ENCODE results near the gene CA9.
A peak's percentile ranks its signal among the peaks of the same experiment; 100 is the strongest.

CA9 gene

DNA sequence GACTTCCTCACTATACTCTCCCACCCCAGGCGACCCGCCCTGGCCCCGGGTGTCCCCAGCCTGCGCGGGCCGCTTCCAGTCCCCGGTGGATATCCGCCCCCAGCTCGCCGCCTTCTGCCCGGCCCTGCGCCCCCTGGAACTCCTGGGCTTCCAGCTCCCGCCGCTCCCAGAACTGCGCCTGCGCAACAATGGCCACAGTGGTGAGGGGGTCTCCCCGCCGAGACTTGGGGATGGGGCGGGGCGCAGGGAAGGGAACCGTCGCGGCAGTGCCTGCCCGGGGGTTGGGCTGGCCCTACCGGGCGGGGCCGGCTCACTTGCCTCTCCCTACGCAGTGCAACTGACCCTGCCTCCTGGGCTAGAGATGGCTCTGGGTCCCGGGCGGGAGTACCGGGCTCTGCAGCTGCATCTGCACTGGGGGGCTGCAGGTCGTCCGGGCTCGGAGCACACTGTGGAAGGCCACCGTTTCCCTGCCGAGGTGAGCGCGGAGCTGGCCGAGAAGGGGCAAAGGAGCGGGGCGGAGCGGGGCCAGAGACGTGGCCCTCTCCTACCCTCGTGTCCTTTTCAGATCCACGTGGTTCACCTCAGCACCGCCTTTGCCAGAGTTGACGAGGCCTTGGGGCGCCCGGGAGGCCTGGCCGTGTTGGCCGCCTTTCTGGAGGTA, 2.1 kb downstream of the CA9 start:
- DNase-seq, result peak; percentile 23

DNA sequence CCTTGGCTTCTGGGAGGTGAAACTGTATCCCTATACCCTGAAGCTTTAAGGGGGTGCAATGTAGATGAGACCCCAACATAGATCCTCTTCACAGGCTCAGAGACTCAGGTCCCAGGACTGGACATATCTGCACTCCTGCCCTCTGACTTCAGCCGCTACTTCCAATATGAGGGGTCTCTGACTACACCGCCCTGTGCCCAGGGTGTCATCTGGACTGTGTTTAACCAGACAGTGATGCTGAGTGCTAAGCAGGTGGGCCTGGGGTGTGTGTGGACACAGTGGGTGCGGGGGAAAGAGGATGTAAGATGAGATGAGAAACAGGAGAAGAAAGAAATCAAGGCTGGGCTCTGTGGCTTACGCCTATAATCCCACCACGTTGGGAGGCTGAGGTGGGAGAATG, 5.4 kb downstream of the CA9 start:
- DNase-seq, result no peak

DNA sequence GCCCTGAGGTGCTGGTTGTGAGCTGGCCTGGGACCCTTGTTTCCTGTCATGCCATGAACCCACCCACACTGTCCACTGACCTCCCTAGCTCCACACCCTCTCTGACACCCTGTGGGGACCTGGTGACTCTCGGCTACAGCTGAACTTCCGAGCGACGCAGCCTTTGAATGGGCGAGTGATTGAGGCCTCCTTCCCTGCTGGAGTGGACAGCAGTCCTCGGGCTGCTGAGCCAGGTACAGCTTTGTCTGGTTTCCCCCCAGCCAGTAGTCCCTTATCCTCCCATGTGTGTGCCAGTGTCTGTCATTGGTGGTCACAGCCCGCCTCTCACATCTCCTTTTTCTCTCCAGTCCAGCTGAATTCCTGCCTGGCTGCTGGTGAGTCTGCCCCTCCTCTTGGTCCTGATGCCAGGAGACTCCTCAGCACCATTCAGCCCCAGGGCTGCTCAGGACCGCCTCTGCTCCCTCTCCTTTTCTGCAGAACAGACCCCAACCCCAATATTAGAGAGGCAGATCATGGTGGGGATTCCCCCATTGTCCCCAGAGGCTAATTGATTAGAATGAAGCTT, 6.1 kb downstream of the CA9 start:
- no peak for DNase-seq

DNA sequence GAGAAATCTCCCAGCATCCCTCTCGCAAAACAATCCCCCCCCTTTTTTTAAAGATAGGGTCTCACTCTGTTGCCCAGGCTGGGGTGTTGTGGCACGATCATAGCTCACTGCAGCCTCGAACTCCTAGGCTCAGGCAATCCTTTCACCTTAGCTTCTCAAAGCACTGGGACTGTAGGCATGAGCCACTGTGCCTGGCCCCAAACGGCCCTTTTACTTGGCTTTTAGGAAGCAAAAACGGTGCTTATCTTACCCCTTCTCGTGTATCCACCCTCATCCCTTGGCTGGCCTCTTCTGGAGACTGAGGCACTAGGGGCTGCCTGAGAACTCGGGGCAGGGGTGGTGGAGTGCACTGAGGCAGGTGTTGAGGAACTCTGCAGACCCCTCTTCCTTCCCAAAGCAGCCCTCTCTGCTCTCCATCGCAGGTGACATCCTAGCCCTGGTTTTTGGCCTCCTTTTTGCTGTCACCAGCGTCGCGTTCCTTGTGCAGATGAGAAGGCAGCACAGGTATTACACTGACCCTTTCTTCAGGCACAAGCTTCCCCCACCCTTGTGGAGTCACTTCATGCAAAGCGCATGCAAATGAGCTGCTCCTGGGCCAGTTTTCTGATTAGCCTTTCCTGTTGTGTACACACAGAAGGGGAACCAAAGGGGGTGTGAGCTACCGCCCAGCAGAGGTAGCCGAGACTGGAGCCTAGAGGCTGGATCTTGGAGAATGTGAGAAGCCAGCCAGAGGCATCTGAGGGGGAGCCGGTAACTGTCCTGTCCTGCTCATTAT, 6.8 kb downstream of the CA9 start:
- DNase-seq, result no peak

GRCh38 chr9:35681341-35682002, 7.7 kb downstream of the CA9 start:
- no peak for DNase-seq

- no peak for DNase-seq
These were observed 8.3 kb downstream of the CA9 start for GRCh38 chr9:35682051-35682450.

DNA sequence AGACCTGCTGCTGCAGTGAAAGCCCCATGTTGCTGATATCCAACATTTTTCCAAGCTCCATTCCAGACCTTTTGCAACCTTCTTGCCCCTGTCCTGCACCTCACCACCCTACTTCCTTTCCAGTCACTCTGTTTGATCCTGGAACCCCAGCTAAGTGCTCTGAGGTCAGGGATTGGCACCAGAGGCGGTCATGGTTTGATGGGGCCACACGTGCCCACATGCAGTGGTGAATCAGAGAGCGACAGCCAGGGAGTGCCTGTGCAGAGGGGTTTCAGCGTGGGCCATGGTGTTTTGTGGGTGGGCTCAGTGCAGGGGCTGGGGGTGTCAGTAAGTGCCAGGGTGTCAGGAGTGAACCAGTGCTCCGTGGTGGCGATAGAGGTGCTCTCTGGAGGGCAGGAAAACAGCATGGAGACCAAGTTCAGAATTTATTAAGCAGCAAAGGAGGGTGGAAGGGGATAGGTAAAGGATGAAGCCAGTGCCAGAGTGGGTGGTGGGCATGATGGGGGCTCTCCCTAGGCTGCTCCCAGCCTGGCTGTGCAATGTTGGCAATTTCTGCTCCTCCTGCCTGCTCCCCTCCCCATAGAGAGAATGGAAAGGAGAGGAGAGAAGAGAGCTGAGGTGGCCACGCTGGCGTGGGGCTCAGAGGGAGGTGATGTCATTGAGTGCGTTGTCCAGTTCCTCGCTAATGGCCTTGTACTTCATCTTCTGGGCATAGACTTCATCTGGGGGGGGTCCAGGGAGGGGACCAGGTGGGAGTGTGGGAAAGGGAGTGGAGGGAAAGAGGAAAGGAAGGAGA, 9.0 kb downstream of the CA9 start:
- DNase-seq, result no peak

- DNase-seq, result no peak
These were observed 9.6 kb downstream of the CA9 start for GRCh38 chr9:35683323-35683722.

DNA sequence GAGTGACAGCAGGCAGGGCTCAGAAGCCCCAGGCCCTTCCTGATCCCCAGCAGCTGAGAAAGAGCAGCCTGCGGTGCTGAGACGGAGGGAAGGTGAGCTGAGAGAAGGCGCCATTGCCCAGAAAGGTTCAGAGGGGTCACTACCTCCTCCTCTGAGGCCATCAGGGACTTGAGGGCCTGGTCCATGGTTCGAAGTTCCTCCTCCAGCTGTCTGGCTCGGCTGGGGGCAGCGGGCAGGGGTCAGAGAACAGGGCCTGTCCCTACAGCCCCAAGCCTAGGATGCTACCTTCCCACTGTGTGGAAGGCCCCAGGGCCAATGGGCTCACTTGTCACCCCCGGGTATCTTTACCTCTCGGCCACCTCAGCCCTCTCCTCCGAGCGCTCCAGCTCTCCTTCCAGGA, 11.2 kb downstream of the CA9 start:
- no peak for DNase-seq

DNA sequence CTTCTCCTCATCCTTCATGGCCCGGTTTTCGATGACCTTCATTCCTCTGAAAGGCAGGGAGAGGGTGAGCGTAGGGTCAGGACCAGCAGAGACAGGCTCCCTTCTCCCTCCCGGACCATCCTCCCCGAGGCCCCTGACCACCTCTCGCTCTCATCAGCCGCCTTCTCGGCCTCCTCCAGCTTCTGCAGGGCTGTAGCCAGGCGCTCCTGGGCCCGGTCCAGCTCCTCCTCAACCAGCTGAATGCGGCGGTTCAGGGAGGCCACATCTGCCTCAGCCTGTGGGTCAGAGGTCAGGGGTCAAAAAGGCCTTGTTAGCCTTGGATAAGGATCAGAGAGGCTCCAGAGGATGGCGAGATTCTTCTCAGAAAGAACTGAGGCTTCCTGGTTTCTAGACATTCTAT, 11.8 kb downstream of the CA9 start:
- DNase-seq, result no peak

- DNase-seq, result no peak
These were observed 12.8 kb downstream of the CA9 start for GRCh38 chr9:35686222-35687203.

DNA sequence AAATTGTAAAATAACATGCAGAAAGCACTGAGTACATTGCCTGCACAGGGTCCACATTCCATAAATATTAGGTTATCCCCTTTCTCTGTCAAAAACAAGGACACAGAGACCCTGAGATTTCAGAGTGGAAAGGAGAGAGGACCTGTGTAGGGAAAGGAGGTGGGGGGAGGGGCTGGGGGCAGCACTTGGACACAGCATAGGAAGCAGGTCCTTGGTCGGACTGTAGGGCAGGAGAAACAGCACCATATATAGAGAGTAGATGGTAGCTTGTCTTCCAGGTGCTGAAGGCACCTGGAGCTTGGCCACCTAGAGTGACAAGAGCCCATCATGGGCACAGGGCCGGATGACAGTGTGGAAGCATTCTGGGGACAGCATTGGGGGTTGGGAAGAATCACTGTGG, 13.6 kb downstream of the CA9 start:
- no peak for DNase-seq

DNA sequence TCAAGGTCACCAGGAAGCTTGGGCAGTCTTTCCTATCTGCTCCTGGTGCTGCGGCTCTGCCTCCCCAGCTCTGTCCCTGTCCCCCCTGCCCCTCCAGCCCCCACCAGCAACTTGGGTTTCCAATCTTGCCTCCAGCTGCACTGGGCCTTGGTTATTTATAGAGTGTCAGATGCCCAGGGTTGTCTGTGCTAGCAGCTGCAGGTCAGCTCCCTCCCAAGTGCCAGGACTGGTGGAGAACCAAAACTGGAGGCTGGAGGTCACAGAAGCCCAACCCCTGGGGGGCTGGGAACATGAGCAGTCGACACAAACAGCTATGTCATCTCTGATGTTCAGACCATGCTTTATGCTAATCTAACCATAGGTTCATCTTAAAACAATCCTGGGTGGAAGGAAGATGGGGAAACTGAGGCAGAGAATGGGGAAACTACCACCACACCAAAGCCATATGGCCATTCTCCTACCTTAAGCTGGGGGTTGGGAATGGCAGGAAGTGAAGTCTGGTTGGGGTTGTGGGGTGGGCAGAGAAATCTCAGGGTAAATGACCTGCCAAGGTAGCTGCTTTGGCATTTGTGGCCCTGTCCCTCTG, 14.3 kb downstream of the CA9 start:
- DNase-seq, result no peak

GRCh38 chr9:35688558-35689541, 15.1 kb downstream of the CA9 start:
- DNase-seq, result no peak

DNA sequence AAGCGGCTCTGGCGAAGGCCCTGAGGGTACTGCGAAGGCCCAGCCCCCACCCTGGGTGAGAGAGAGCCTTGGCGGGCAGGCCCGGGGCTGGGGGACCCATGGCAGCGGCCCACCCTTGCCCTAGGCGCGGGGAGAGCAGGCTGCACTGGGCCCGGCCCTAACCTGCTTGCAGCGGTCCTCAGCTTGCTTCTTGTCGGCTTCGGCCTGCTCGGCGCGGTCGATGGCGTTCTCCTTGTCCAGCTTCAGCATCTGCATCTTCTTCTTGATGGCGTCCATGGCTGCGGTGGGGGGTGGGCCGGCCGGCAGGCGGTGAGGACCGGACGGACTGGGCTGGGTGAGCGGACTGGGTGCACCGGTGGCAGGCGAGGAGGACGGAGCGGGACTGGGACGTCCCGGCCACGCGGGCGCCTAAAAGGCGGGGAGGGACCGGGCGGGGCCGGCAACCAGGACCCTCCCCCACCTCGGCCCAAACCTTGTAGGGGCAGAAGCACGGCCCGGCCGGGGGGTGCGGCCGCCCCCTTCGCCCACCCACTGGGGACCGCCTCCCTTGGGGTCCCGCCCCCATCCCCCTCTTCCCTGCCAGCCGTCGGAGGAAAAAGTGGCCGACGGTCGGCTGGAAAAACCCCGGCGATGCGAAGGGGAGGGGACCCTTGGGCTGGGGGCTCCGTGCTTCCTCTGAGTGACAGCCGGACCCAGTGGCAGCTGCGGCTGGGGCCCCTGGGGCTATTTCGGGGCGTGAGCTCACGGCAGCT, 16.0 kb downstream of the CA9 start, which contains the start of gene TPM2:
Gene TPM2 (minus strand): TSS at position 384 of the 752 bp plus-strand sequence. CDS start 108 bp downstream, at position 276.
- no peak for DNase-seq

GRCh38 chr9:35690294-35690613, 16.5 kb downstream of the CA9 start:
- no peak for DNase-seq

DNA sequence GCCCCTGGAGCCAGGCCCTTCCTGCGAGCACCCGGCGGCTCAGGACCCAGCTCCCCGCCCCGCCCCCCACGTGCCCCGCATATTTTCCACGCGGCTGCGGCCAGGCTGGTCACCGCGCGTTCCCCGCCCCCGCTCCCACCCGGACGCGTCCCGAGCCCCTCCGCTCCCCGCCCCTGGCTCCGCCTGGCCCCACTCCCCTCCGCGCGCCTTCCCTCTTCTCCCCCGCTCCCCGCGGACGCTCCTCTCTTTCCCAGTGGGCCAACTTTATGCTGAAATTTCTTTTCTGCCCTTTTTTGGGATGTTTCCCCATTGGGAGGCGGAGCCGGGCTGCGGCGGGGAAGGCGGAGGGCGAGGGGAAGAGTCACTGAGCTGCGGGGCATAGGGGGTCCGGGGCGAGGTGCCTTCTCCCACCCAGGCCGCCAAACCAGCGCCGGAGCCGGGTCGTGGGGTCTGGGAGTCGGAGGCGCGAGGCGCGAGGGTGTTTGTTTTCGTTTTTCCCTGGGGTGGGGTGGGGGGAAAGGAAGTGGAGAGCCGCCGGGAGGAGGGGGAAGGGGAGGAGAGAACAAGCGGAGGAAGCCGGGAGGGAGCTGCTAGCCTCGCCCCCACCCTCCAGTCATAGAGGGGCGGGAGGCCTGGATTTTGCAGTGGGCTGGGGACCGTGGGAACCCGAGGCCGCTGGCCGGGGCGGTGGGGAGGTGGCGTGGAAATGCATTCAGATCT, 17.0 kb downstream of the CA9 start:
- peak; percentile 21 for DNase-seq

GRCh38 chr9:35691334-35691650, 17.6 kb downstream of the CA9 start:
- DNase-seq, result no peak

Measured in COR-L47 (cell line).